Thyroid gland (tissue), 4 donors: ENCODE data around the gene ERG. TPM values are rescaled to one million over a fixed set of nuclear protein-coding genes. Genes with fewer than 3 reads are reported as not detected.

Experiments used
- DNase-seq, 2 donors: peaks; one replicate each; pipeline ENCODE4 v3.0.0-alpha.2; 2019
- H3K27ac ChIP-seq, 3 donors: fragments of 200-600 bp; sonication (generic); 1 replicate in 2 of 3; 2 replicates in 1 of 3; pipeline ENCODE4 v1.5.1; 2016 to 2019; ENCODE audit warnings: mild to moderate bottlenecking in 1 of 3, moderate library complexity in 1 of 3
- H3K27me3 ChIP-seq: fragments of 200-600 bp; sonication (generic); one replicate; pipeline ENCODE4 v1.5.1; 2019
- H3K36me3 ChIP-seq, 2 donors: fragments of 200-600 bp; sonication (generic); one replicate each; pipeline ENCODE4 v1.5.1; 2016 to 2019
- H3K4me1 ChIP-seq, 2 donors: fragments of 200-600 bp; sonication (generic); one replicate each; pipeline ENCODE4 v1.5.1; 2017 to 2019
- H3K4me3 ChIP-seq, 3 donors: fragments of 200-600 bp; sonication (generic); replicated peaks in 1 of 3; 1 replicate in 2 of 3; 2 replicates in 1 of 3; pipeline ENCODE4 v1.5.1; 2016; ENCODE audit warnings: mild to moderate bottlenecking in 1 of 3
- H3K9me3 ChIP-seq: fragments of 200-600 bp; sonication (generic); one replicate; pipeline ENCODE4 v1.5.1; 2017
- POLR2A ChIP-seq, 2 donors: fragments of 450-650 bp; IDR thresholded peaks; one replicate each; pipeline ENCODE4 v1.6.1; 2017; ENCODE audit warnings: antibody characterized with exemption in 2 of 2, mild to moderate bottlenecking in 2 of 2, moderate library complexity in 1 of 2
- WGBS, 2 donors: methylation state at CpG; one replicate each; pipeline ENCODE4 v1.1.5; 2017; 5-methylcytosine and 5-hydroxymethylcytosine counted together
- intact Hi-C: fragments of 100-400 bp; cut with DNase I; formaldehyde crosslinking; loops from one replicate; pipeline ENCODE4 v1.15.1; 2023
- total RNA-seq, 4 donors: library from RNA; depleted of rRNA; stranded (reverse); fragments of >200 nt; gene quantifications; one replicate each; pipeline ENCODE4 v1.2.3, GENCODE V29; 2016
- TF ChIP-seq, protein P1 (sequence below), 6 experiments: fragments of 200-600 bp in 3 of 6; fragments of 450-650 bp in 3 of 6; sonication (generic) in 3 of 6; IDR thresholded peaks; one replicate each; pipeline ENCODE4 v1.5.1; 2016 to 2019; ENCODE audit warnings: antibody characterized with exemption in 6 of 6, mild to moderate bottlenecking in 2 of 6, inconsistent platforms in 1 of 6, moderate library complexity in 1 of 6

ERG gene
- total RNA-seq, 4 donors from 2014 or later = 9.9 to 25.1 (median 18.2) TPM

DNA sequence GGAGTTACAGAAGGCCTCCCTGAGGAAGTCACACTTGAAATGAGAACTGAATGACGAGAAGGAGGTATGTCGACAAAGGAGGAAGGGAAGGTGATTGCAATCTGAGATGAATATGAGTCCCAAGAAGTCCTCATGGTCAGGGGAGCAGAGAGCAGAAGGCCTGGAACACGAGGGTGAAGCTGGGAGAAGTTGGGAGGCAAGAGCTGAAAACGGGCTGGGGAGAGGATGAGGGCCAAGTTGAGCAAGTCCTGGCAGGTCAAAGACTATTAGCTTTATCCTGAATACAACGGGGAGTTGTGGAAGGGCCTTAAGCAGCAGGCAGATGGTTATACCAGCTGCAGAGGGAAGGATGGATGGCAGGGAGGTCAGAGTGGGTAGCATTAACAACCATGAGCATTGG lies 152.0 kb downstream of the ERG start:
- TF ChIP-seq, protein P1, sequence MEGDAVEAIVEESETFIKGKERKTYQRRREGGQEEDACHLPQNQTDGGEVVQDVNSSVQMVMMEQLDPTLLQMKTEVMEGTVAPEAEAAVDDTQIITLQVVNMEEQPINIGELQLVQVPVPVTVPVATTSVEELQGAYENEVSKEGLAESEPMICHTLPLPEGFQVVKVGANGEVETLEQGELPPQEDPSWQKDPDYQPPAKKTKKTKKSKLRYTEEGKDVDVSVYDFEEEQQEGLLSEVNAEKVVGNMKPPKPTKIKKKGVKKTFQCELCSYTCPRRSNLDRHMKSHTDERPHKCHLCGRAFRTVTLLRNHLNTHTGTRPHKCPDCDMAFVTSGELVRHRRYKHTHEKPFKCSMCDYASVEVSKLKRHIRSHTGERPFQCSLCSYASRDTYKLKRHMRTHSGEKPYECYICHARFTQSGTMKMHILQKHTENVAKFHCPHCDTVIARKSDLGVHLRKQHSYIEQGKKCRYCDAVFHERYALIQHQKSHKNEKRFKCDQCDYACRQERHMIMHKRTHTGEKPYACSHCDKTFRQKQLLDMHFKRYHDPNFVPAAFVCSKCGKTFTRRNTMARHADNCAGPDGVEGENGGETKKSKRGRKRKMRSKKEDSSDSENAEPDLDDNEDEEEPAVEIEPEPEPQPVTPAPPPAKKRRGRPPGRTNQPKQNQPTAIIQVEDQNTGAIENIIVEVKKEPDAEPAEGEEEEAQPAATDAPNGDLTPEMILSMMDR (IDR thresholded peaks at IDR 0.05) = no peak
- no peak for TF ChIP-seq POLR2A (IDR thresholded peaks at IDR 0.05)
- Histone ChIP-seq H3K4me3 (no peak overlapping the region), H3K36me3 (no peaks in the 10 kb centered on the region), H3K4me1 (peaks cover 44 to 71% of the 10 kb centered on the region in 2 donors), H3K9me3 (no peaks in the 10 kb centered on the region), H3K27ac (peak overlapping the region in 2 of 3 donors; percentile 87 to 94), H3K27me3 (no peaks in the 10 kb centered on the region)
- 85% methylated on average over 5 of the region's 5 CpGs for WGBS, 2 donors
- intact Hi-C loops = loop anchor here (10.0 kb wide), 1 partner anchor 51 kb away; no protein-coding TSS in a partner anchor
- DNase-seq = no peak

DNA sequence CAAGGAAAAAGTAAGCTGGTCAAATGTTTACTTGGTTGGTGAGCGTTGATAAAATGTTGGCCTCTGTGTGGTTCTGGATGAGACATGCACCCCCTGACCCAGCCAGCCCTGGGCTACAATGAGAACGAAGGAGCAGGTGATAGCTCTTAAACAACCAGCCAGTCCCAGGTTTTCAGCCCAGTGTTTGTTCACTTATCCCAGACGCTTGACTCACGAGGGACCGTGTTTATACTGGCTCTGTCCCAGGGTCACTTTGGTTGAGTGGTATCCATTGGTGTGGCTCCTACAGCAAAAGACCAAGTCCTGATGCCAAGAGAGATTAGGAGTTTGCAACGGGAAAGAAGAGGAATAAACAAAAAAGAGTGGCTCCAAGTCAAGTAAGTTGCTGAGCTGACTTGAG lies 154.6 kb downstream of the ERG start:
- Histone ChIP-seq H3K4me3 (no peak overlapping the region), H3K9me3 (no peaks in the 10 kb centered on the region), H3K27ac (peak overlapping the region; percentile 81 to 94 (median 87)), H3K4me1 (peaks cover 30 to 52% of the 10 kb centered on the region in 2 donors), H3K36me3 (no peaks in the 10 kb centered on the region), H3K27me3 (no peaks in the 10 kb centered on the region)
- WGBS, 2 donors = 16 to 33% methylated on average over 6 of the region's 6 CpGs
- DNase-seq = peak; percentile 94 to 96
- intact Hi-C loops = loop anchor here (10.0 kb wide), 1 partner anchor 49 kb away; no protein-coding TSS in a partner anchor
- peak in 1 of 2 donors; percentile 46 for TF ChIP-seq POLR2A (IDR thresholded peaks at IDR 0.05)
- TF ChIP-seq, protein P1 (IDR thresholded peaks at IDR 0.05) = peak in 2 of 6 experiments; percentile 5 to 18

DNA sequence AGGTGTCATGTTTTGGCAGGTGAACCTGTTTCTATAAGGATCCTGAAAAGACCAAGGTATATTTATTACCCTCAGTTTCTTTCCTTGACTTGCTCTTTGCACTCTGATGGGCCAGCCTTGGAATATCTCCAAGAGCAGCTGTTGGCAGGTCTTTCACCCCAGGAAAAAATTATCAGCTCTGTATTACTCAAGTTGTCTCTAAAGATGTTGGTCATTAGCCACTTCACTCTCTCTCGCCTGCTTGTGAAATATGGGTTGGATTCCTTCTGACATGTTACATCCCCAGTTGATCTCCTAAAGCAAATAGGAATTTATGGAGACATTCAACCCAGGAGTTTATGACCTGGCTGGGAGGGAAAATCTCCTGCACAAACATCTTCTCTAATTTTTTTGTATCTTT lies 155.5 kb downstream of the ERG start:
- TF ChIP-seq, protein P1 (IDR thresholded peaks at IDR 0.05) = no peak
- TF ChIP-seq POLR2A (IDR thresholded peaks at IDR 0.05) = no peak
- Histone ChIP-seq H3K27me3 (no peaks in the 10 kb centered on the region), H3K27ac (peak overlapping the region; percentile 81 to 94 (median 87)), H3K4me1 (peaks cover 22 to 42% of the 10 kb centered on the region in 2 donors), H3K4me3 (no peak overlapping the region), H3K9me3 (no peaks in the 10 kb centered on the region), H3K36me3 (no peaks in the 10 kb centered on the region)
- WGBS, 2 donors = 74 to 100% methylated on average over 1 of the region's 1 CpG
- no peak for DNase-seq
- intact Hi-C loops = loop anchor here (10.0 kb wide), 1 partner anchor 48 kb away; no protein-coding TSS in a partner anchor

DNA sequence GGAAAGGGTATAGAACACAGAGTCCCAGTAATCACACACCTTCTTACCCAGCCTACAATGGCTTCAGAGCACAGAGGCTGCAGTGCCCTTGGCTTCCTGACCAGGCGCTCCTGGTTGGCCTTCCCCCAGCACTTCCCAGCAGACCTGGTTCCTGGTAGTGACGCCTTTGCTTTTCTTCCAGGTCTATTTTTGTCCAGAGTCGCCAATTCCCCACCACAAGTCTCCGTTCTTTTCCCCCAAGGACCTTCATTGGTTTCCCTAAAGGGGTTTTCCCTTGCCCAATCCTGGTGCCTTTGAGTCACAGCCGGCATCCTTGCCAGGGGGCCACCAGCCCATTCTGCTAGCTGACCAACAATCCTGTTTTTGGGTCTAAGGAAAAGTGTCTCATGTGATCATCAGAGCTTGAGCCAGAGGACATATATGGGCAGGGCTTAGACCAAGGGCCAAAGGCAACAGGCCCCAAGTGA lies 156.7 kb downstream of the ERG start:
- intact Hi-C loops = loop anchor here (10.0 kb wide), 1 partner anchor 47 kb away; no protein-coding TSS in a partner anchor
- TF ChIP-seq, protein P1 (IDR thresholded peaks at IDR 0.05) = no peak
- Histone ChIP-seq H3K27me3 (no peaks in the 10 kb centered on the region), H3K27ac (peak overlapping the region in 2 of 3 donors; percentile 87 to 94), H3K36me3 (no peaks in the 10 kb centered on the region), H3K4me3 (no peak overlapping the region), H3K4me1 (peaks cover 22 to 42% of the 10 kb centered on the region in 2 donors), H3K9me3 (no peaks in the 10 kb centered on the region)
- no peak for DNase-seq
- 79 to 87% methylated on average over 5 of the region's 5 CpGs for WGBS, 2 donors

DNA sequence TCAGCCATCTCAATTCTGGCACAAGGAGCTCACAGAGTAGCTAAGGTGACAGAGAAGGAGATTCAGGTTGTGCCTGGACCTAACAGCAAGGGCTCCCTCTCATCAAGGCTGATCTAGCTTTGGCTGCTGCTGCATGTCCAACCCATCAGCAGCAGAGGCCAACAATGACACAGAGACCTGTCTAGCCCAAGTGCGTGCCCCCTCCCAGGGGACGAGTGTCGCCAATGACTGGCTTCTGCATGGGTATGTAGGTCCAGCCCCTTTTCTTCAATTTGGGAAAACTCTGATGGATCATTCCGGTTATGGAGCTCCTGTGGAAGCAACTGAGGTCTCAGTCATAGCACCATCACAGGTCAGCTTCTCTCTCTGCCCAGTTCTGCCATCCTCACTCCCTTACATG lies 158.1 kb downstream of the ERG start:
- H3K36me3 ChIP-seq = no peaks in the 10 kb centered on the region
- H3K4me1 ChIP-seq = peaks cover 22 to 39% of the 10 kb centered on the region in 2 donors
- TF ChIP-seq, protein P1 (IDR thresholded peaks at IDR 0.05) = no peak
- TF ChIP-seq POLR2A (IDR thresholded peaks at IDR 0.05) = no peak
- H3K27ac ChIP-seq = no peak overlapping the region
- DNase-seq = no peak
- intact Hi-C loops = loop anchor here (10.0 kb wide), 1 partner anchor 45 kb away; no protein-coding TSS in a partner anchor
- 100% methylated on average over 1 to 4 of the region's 4 CpGs for WGBS, 2 donors
- no peaks in the 10 kb centered on the region for H3K9me3 ChIP-seq
- no peak overlapping the region for H3K4me3 ChIP-seq
- no peaks in the 10 kb centered on the region for H3K27me3 ChIP-seq
